HG02885 (cell line): ENCODE results near the gene PLXDC2.

Experiments used
- ATAC-seq: cut with Tn5 transposase; IDR thresholded peaks from one replicate; pipeline ENCODE4 v1.9.1; 2021; ENCODE audit warnings: mild to moderate bottlenecking; ENCODE audit not compliant: unreplicated experiment, poor library complexity

Gene PLXDC2

GRCh38 chr10:20090831-20091230, 274.6 kb downstream of the PLXDC2 start:
- ATAC-seq = no peak

GRCh38 chr10:20091698-20092097, 275.5 kb downstream of the PLXDC2 start:
- no peak for ATAC-seq

GRCh38 chr10:20093600-20093999, 277.4 kb downstream of the PLXDC2 start:
- no peak for ATAC-seq

DNA sequence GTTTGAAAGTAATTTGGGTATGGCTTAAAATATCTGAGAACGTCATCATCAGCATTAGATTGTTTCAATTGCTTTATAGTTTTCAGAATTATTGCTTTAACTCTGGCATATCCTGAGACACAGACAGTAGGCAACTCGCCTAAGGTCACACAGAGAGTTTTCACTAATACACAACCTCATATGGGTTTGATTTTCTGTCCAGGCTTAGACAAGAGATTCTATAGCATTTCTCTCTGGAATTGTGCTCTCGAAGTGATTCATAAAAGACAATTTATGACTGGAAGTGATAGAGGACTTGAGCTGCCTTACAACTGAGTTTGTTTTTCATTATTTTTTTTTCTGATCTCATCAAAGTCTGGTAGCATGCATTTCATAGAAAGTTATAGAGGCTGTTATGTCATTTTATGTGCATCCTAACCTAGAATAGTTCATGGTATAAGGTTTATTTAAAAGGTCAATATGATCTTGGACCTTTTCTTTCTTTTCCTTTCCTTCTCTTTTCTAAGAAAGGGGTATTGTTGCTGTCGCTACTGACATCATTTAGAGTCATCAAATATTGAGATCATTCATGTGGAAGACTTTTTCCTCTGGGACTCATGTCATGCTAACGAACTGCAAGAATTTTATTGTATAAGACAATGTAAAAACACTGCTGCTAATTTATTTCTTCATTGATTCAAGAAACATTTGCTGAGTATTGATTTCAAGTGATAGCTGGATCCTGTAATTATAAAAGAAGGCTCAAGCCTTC, 278.2 kb downstream of the PLXDC2 start:
- ATAC-seq = no peak

GRCh38 chr10:20100171-20100570, 283.9 kb downstream of the PLXDC2 start:
- ATAC-seq = no peak

- no peak for ATAC-seq
Measured at GRCh38 chr10:20105236-20105635, 289.0 kb downstream of the PLXDC2 start.

- ATAC-seq = no peak
Measured at GRCh38 chr10:20105931-20106330, 289.7 kb downstream of the PLXDC2 start.

DNA sequence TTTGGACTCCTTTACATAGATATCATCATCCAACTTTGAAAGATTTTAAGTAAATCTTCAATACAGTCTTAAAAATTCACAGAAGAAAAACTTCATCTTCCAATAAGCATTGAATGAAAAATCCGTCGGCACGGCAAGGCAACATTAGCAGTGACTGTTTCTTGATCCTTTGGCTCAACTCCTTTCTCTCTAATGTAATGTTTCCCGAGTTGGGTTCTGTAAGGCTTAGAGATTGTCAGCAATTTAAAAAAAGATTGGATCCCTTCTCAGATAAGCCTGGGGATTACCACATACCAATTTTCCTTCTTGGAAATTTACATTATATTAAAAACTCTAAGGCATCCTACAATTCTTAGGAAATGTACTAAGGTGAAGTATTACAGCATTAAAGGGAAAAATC, 291.8 kb downstream of the PLXDC2 start:
- no peak for ATAC-seq

GRCh38 chr10:20109613-20110012, 293.4 kb downstream of the PLXDC2 start:
- ATAC-seq = no peak

GRCh38 chr10:20110125-20111100, 294.2 kb downstream of the PLXDC2 start:
- no peak for ATAC-seq

DNA sequence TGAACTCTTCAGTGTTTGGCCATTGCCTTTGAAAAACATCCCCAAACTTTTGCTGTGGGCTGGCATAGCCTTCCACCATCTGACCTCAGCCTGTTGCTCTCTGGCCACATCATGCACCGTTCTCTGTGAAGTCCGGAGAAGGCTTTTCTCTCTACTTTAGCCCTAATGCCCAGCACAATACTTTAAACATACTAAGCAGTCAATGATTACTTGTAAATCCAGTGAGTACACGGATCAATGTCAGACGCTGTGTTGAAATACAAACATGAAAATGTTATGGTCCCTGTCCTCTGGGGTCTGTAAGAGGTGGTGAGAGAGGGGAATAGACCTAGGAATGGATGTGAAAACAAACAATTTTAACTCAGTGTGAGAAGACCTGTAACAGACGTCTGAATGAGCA, 297.9 kb downstream of the PLXDC2 start:
- ATAC-seq = no peak

DNA sequence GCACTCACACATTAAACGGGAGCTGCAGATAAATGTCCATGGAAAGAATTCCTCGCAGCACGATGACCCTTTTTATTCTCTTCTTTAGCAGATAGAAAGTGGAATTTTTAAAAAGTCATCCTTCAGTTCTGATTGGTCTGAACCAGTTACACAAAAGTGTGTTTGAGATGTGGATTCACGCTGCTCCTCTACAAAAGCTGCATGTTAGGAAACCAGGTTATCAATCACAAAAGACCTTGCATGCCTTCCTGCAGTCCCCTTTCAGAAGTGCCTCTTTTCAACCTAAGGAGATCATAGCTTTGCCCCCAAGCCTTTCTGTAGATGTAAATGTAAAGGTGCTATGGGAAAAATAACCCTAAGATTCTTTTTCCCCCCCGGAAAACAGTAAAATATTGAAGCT, 299.7 kb downstream of the PLXDC2 start:
- no peak for ATAC-seq

GRCh38 chr10:20117471-20117870, 301.2 kb downstream of the PLXDC2 start:
- no peak for ATAC-seq

DNA sequence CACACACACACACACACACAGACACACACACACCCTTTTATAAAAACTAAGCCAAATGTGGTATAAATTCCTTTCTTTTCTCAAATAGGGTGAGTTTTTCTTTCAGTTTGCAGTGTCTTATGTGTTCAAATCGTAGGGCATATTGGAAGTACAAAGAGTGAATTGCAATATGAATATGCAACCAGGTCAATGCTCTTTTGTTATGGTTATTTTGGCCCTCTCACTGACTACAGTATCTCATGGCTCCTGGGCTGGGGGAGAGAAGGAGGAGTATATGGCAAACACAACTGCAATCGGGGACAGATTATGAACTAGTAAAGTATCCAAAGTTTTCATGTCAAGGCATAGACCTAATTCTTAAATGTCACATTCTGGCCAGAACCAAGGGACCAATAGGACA, 301.9 kb downstream of the PLXDC2 start:
- no peak for ATAC-seq

DNA sequence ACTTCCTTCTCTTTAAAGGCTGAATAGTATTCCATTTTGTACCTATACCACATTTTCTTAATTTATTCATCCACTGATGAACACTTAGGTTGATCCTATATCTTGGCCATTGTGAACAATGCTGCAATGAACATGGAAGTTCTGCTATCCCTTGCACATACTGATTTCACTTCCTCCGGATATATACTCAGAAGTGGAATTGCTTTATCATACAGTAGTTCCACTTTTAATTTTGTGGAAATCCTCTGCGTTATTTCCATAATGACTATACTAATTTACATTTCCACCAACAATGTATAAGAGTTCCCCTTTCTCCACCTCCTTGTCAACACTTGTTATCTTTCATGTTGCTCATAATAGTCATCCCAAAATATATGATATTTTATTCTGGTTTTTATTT, 312.6 kb downstream of the PLXDC2 start:
- no peak for ATAC-seq

GRCh38 chr10:20132816-20133215, 316.6 kb downstream of the PLXDC2 start:
- no peak for ATAC-seq

GRCh38 chr10:20133669-20134189, 317.5 kb downstream of the PLXDC2 start:
- no peak for ATAC-seq

DNA sequence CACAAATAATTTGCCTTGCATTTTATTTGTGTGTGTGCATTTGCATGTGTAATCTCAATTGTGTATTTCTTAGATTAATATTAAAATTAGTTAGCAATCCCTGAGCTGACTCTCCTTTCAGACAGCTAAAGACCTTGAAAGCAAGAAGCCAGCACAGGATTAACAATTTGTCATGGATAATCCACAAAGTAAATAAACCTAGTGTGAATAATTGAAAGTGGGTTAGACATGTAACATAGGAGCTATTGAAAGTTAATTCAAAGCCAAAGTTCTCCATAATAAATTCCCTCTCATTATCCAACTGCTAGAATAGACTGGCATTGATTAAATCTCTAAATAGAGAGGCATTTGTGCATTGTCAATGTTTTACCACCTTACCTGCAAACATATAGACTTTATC, 326.1 kb downstream of the PLXDC2 start:
- ATAC-seq = no peak

DNA sequence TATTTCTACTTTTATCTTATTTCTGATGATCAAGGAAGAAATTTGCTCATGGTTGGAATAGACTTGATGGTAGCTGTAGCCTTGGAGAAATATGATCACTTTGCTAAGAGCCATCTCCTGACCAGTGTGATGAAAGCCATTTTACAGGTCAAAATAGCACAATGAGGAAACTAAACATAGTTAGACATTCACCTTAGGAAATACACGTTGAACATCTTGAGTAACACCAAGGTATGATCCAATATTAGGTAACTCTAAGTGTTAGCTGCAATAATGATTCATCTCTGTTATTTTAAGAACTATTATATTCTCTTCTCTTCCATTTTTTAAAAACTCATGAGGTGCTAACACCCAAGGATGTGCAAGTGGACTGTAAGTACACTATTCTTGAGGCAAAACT, 328.0 kb downstream of the PLXDC2 start:
- no peak for ATAC-seq

DNA sequence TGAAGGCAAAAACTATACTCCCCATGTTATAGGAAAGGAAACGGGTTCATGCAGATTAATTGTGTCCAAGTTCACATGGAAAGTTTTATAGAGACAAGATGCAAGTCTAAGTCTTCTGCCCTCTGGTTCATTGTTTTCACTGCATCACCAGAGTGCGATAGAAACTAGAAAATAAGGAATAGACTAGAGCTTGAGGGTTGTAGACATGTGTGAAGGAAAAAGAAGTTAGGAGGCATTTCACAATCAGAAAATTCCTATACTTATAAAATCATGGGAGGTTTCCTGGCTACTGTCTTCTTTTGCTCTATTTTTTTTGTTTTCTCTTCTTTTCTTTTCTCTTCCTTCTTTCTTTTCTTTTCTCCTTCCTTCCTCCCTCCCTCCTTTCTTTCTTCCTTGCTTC, 329.8 kb downstream of the PLXDC2 start:
- ATAC-seq = no peak

- ATAC-seq = no peak
Measured at GRCh38 chr10:20147684-20148083, 331.5 kb downstream of the PLXDC2 start.
